ENCODE results near the gene CHN1. TPM values are rescaled to one million over a fixed set of nuclear protein-coding genes. Genes with fewer than 3 reads are reported as not detected.

Gene CHN1
- total RNA-seq, 4 donors from 2014 or later = 0.66 to 4.7 (median 2.4) TPM

DNA sequence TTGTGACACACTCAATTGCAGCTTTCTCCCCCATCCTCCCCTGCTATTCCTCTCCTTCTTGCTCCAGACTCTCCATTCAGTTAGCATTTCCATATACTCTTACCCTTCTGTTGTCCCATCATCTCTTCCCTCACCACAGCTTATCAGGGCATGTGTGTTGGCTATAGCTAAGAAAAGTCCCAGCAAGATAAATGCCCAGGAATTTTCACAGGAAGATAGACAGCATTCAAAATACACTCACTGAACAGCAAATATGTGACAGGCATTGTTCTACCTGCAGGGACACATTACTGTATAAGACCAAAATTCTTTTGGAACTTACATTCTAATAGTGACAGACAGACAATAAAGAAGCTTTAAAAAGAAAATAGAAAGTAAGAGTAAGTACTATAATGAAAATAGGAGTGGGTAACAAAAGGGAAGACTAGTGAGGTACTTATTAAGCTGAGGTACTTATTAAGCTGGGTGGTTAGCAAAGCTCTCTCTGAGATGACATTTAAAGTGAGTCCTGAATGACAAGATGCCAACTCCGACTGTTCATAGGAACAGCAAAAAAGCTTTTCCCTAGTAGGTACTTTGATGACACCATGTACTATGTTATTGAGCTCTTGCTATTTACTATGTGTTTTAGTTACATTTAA, 86.2 kb downstream of the CHN1 start:
- DNase-seq = no peak
- no peak overlapping the region for H3K4me3 ChIP-seq
- no peaks in the 10 kb centered on the region for H3K9me3 ChIP-seq
- TF ChIP-seq POLR2A (IDR thresholded peaks at IDR 0.05) = no peak
- TF ChIP-seq, protein P1, sequence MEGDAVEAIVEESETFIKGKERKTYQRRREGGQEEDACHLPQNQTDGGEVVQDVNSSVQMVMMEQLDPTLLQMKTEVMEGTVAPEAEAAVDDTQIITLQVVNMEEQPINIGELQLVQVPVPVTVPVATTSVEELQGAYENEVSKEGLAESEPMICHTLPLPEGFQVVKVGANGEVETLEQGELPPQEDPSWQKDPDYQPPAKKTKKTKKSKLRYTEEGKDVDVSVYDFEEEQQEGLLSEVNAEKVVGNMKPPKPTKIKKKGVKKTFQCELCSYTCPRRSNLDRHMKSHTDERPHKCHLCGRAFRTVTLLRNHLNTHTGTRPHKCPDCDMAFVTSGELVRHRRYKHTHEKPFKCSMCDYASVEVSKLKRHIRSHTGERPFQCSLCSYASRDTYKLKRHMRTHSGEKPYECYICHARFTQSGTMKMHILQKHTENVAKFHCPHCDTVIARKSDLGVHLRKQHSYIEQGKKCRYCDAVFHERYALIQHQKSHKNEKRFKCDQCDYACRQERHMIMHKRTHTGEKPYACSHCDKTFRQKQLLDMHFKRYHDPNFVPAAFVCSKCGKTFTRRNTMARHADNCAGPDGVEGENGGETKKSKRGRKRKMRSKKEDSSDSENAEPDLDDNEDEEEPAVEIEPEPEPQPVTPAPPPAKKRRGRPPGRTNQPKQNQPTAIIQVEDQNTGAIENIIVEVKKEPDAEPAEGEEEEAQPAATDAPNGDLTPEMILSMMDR (IDR thresholded peaks at IDR 0.05 in 4 of 5, conservative IDR thresholded peaks at IDR 0.05 in 1 of 5) = no peak
- no peak for ATAC-seq
- H3K27ac ChIP-seq = no peak overlapping the region
- in situ Hi-C loops (cut with MboI; ENCODE audit: low sequenced_read_pairs in 4 of 4) = no loop called here
- H3K4me1 ChIP-seq = no peaks in the 10 kb centered on the region
- H3K36me3 ChIP-seq = no peaks in the 10 kb centered on the region
- H3K27me3 ChIP-seq = no peaks in the 10 kb centered on the region
- intact Hi-C loops (cut with DNase I; ENCODE audit: low total_unique reads) = no loop called here

DNA sequence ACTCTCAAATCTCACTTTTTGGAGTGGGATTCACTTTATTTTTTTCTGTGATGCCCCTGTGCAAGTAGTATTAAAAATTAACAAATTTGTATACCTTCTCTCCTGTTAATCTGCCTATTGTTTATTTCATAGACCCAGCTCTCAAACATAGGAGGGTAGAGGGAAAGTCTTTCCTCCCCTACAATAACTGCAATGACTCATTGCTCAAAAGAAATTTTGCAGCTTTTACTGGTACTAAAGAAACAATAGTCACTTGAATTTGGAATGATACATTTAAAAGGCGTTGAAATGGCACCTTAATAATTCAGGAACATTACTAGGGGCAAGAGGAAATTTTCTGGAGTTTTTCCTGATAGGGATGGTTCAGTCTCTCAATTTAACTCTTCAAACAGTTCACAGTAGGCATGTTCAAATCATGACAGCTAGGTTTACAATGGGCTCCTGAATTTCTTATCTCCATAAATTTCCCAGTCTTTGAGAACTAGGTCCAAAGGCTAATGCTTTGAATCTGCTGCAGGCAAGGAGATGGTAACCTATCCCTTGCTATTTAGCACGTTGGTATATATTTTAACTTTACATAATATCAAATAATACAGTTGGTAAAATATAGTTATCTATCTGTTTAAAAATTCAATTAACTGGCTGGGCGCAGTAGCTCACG, 88.8 kb downstream of the CHN1 start:
- Histone ChIP-seq H3K27me3 (no peaks in the 10 kb centered on the region), H3K4me3 (no peak overlapping the region), H3K36me3 (no peaks in the 10 kb centered on the region), H3K4me1 (no peaks in the 10 kb centered on the region), H3K9me3 (no peaks in the 10 kb centered on the region), H3K27ac (no peak overlapping the region)
- no peak for DNase-seq
- ATAC-seq = no peak
- TF ChIP-seq POLR2A (IDR thresholded peaks at IDR 0.05) = no peak
- TF ChIP-seq, protein P1 (IDR thresholded peaks at IDR 0.05 in 4 of 5, conservative IDR thresholded peaks at IDR 0.05 in 1 of 5) = no peak
- in situ Hi-C loops (cut with MboI; ENCODE audit: low sequenced_read_pairs in 4 of 4) (no loop called here), intact Hi-C loops (cut with DNase I; ENCODE audit: low total_unique reads) (no loop called here)

- Histone ChIP-seq H3K27ac (no peak overlapping the region), H3K36me3 (no peaks in the 10 kb centered on the region), H3K4me1 (no peaks in the 10 kb centered on the region), H3K27me3 (no peaks in the 10 kb centered on the region), H3K9me3 (no peaks in the 10 kb centered on the region), H3K4me3 (no peak overlapping the region)
- DNase-seq (no peak), ATAC-seq (no peak)
- TF ChIP-seq, protein P1 (IDR thresholded peaks at IDR 0.05 in 4 of 5, conservative IDR thresholded peaks at IDR 0.05 in 1 of 5) = no peak
- no peak for TF ChIP-seq POLR2A (IDR thresholded peaks at IDR 0.05)
- intact Hi-C loops (cut with DNase I; ENCODE audit: low total_unique reads) = no loop called here
- in situ Hi-C loops (cut with MboI; ENCODE audit: low sequenced_read_pairs in 4 of 4) = no loop called here
These were observed 90.1 kb downstream of the CHN1 start for GRCh38 chr2:174914853-174915760.

- in situ Hi-C loops (cut with MboI; ENCODE audit: low sequenced_read_pairs in 4 of 4) = no loop called here
- DNase-seq (no peak), ATAC-seq (no peak)
- Histone ChIP-seq H3K27me3 (no peaks in the 10 kb centered on the region), H3K27ac (no peak overlapping the region), H3K9me3 (no peaks in the 10 kb centered on the region), H3K4me1 (no peaks in the 10 kb centered on the region), H3K36me3 (no peaks in the 10 kb centered on the region), H3K4me3 (no peak overlapping the region)
- TF ChIP-seq, protein P1 (IDR thresholded peaks at IDR 0.05 in 4 of 5, conservative IDR thresholded peaks at IDR 0.05 in 1 of 5) = no peak
- no peak for TF ChIP-seq POLR2A (IDR thresholded peaks at IDR 0.05)
- intact Hi-C loops (cut with DNase I; ENCODE audit: low total_unique reads) = no loop called here
These were observed 96.9 kb downstream of the CHN1 start for GRCh38 chr2:174908284-174908683.

Data from gastrocnemius medialis (tissue), 4 donors.